Stomach smooth muscle (tissue), 2 donors: ENCODE measurements around the gene SDF4.
A peak's percentile ranks its signal among the peaks of the same experiment; 100 is the strongest.
"Not testable (repeated sequence)": the region's sequence is repeated elsewhere in the genome, so short reads cannot be mapped to it uniquely, and the experiment has no call there.

Experiments used
- H3K27ac ChIP-seq: one replicate; pipeline ENCODE4 v1.7.0; 2013; ENCODE audit warnings: mild to moderate bottlenecking, low read length, inconsistent platforms
- H3K27me3 ChIP-seq, 2 donors: one replicate each; pipeline ENCODE4 v1.7.0; 2013; ENCODE audit warnings: low read length in 2 of 2; ENCODE audit not compliant: insufficient read depth in 2 of 2, control insufficient read depth in 1 of 2
- H3K36me3 ChIP-seq, 2 donors: one replicate each; pipeline ENCODE4 v1.7.0; 2013; ENCODE audit warnings: low read length in 2 of 2; ENCODE audit not compliant: control insufficient read depth in 2 of 2, insufficient read depth in 2 of 2
- H3K4me1 ChIP-seq: one replicate; pipeline ENCODE4 v1.7.0; 2013; ENCODE audit warnings: low read length; ENCODE audit not compliant: control insufficient read depth, insufficient read depth
- H3K4me3 ChIP-seq, 2 donors: one replicate each; pipeline ENCODE4 v1.7.0; 2013; ENCODE audit warnings: low read length in 2 of 2
- H3K9ac ChIP-seq, 2 donors: one replicate each; pipeline ENCODE4 v1.7.0; 2013; ENCODE audit warnings: low read length in 2 of 2, mild to moderate bottlenecking in 1 of 2
- H3K9me3 ChIP-seq, 2 donors: one replicate each; pipeline ENCODE4 v1.7.0; 2013; ENCODE audit warnings: low read length in 2 of 2; ENCODE audit not compliant: control insufficient read depth in 2 of 2
- donor health status: healthy.
- donor health status: Pancreatic carcinoma.

Gene SDF4

GRCh38 chr1:1200876-1201810, 30.7 kb downstream of the SDF4 start:
- Histone ChIP-seq H3K36me3 (no peaks in the 10 kb centered on the region), H3K9ac (no peak overlapping the region), H3K9me3 (no peaks in the 10 kb centered on the region), H3K4me1 (peaks cover 1% of the 10 kb centered on the region), H3K27ac (no peak overlapping the region), H3K4me3 (peak overlapping the region in 1 of 2 donors; percentile 52), H3K27me3 (peaks cover 10 to 23% of the 10 kb centered on the region in 2 donors)

- Histone ChIP-seq H3K27ac (no peak overlapping the region), H3K27me3 (peaks cover 8 to 18% of the 10 kb centered on the region in 2 donors), H3K36me3 (no peaks in the 10 kb centered on the region), H3K9ac (no peak overlapping the region), H3K4me3 (no peak overlapping the region), H3K4me1 (no peaks in the 10 kb centered on the region), H3K9me3 (no peaks in the 10 kb centered on the region)
These were observed 31.6 kb downstream of the SDF4 start for GRCh38 chr1:1199961-1200875.

DNA sequence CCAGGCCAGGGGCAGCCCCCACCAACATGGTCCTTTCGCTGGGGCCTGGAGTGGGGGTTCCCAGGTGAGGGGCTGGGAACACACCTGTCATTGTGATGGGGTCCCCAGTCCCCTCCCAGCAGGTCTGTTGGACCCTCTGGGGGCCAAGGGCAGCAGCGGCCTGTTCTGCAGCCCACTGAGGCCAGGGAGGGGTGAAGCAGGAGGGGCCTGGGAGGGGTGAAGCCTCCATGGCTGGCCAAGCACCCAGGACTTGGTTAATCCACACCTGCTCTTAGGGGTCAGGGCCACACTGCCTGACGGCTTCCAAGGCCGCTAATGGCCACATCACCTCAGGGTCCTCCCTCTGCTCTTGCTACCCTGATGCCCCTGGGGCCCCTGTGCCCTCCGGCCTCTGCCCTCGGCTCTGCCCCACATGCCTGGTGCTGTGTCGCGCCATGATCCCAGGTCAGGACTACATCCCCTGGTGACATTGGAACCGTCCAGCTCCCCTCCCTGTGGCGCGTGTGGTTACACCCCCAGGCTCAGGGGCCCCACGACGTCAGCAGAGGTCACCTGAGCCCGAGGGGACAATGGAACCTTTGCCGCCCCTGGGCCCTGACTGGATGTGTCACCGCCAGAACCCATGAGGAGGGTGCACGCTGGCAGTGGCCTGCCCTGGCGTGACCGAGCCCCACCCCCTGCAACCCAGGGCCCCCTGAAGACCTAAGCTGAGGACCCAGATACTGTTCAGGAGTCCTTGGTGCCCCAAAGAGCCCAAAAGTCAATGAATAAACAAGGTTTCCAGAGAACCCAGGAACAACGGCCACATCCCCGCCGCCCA, 32.5 kb downstream of the SDF4 start:
- Histone ChIP-seq H3K27me3 (peaks cover 6 to 16% of the 10 kb centered on the region in 2 donors), H3K4me3 (no peak overlapping the region), H3K9me3 (no peaks in the 10 kb centered on the region), H3K4me1 (no peaks in the 10 kb centered on the region), H3K36me3 (no peaks in the 10 kb centered on the region), H3K27ac (no peak overlapping the region), H3K9ac (no peak overlapping the region)

DNA sequence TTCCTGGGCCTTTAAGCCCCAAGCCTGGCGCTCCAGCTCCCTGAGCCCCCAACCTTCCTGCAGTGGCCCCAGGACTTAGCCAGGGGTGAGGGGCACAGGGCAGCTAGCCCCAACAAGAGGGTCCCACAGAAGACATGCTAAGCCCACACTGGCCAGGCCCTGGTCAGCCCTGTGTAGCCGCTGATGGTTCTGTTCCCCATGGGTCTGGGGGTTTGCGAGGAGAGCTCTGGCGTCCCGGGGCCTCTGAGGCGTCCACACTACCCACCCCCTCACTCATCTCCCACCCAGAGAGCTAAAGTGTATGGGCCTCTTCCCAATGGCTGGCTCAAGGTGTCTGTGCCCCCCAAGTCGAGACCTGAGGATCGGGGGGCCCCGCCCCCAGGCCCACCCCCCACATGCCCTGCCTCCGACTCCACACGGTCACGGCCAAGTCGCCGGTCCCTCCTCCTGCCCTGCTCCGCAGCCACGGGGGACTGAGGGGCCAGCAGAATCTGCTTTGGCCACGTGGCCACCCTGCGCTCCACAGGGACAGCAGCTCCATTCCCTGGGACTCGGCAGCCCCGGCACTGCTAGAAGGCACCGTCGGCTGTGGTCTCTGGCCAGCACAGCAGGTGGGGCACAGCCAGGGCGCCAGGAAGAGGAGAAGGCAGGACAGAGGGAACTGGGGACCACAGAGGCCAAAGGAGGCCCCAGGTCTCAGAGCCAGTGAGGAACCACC, 33.2 kb downstream of the SDF4 start:
- H3K4me3 ChIP-seq: no peak overlapping the region
- no peaks in the 10 kb centered on the region for H3K9me3 ChIP-seq

DNA sequence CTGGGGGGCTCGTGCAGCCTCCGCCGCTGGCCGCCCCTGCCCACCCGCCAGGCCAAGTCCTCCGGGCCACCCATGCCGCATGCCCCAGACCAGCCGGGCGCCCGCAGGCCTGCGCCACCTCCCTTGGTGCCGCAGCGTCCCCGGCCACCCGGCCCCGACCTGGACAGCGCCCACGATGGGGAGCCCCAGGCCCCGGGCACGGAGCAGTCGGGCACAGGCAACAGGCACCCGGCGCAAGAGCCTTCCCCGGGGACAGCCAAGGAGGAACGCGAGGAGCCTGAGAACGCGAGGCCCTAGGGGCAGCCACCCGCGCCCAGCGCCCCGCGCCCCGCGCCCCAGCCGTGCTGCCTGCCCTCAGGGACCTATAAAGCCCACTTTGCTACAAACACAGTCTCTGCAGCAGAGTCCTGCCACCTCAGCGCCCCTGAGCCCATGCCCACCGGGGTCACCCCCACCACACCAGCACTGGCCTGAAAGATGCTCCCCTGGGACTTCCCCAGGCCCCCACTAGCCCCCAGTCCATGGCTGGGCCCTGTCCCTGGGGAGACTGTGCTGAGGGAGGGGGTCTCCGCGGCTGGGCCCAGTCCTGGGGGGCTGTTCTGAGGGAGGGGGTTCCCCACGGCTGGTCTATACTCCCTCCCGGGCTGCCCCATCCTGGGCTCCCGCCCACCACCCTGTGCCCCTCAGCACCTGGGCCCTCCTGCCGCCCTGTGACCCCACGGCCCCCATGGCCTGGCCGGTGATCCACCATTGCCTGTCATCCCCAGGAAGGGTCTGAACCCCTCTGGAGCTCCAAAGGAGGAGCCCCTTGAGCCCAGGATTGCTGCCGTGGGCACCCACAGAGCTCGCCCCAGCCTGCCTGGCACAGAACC, 34.0 kb downstream of the SDF4 start:
- no peak overlapping the region for H3K27ac ChIP-seq

More for the DNA sequence above, 33.2 kb downstream of the SDF4 start:
- H3K27me3 ChIP-seq: peaks cover 4 to 16% of the 10 kb centered on the region in 2 donors
- no peak overlapping the region for H3K27ac ChIP-seq
- no peak overlapping the region for H3K9ac ChIP-seq
- no peaks in the 10 kb centered on the region for H3K4me1 ChIP-seq
- no peaks in the 10 kb centered on the region for H3K36me3 ChIP-seq

DNA sequence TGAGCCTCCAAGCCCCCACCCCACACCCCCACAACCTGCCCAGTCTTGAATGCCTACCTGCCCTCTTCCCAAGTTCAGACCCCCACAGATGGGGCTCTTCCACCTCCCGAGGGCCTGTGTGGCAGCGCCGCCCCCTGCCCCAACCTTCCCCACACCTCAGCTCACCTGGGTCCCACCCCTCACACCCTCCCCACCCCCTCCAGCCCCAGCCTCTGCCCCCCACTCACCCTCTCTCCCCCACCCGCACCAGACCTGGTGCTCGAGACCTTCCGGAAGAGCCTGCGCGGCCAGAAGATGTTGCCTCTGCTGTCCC, 34.7 kb downstream of the SDF4 start:
- no peak overlapping the region for H3K27ac ChIP-seq
- no peak overlapping the region for H3K9ac ChIP-seq
- H3K9me3 ChIP-seq: no peaks in the 10 kb centered on the region
- no peaks in the 10 kb centered on the region for H3K4me1 ChIP-seq
- no peak overlapping the region for H3K4me3 ChIP-seq
- H3K36me3 ChIP-seq: no peaks in the 10 kb centered on the region
- peaks cover 4 to 13% of the 10 kb centered on the region in 2 donors for H3K27me3 ChIP-seq

More for the DNA sequence above, 34.0 kb downstream of the SDF4 start:
- Histone ChIP-seq H3K36me3 (no peaks in the 10 kb centered on the region), H3K27me3 (peaks cover 4 to 13% of the 10 kb centered on the region in 2 donors), H3K4me3 (no peak overlapping the region), H3K4me1 (no peaks in the 10 kb centered on the region), H3K9ac (no peak overlapping the region), H3K9me3 (no peaks in the 10 kb centered on the region)

- Histone ChIP-seq H3K4me3 (no peak overlapping the region), H3K9me3 (no peaks in the 10 kb centered on the region), H3K27ac (no peak overlapping the region), H3K9ac (no peak overlapping the region), H3K36me3 (no peaks in the 10 kb centered on the region), H3K27me3 (peaks cover 4 to 13% of the 10 kb centered on the region in 2 donors), H3K4me1 (no peaks in the 10 kb centered on the region)
These were observed 35.2 kb downstream of the SDF4 start for GRCh38 chr1:1196431-1197187.

- not testable (repeated sequence) for H3K9me3 ChIP-seq, H3K27ac ChIP-seq, H3K27me3 ChIP-seq, H3K4me1 ChIP-seq, H3K9ac ChIP-seq, H3K4me3 ChIP-seq, H3K36me3 ChIP-seq
These were observed 36.1 kb downstream of the SDF4 start for GRCh38 chr1:1195726-1196125.

DNA sequence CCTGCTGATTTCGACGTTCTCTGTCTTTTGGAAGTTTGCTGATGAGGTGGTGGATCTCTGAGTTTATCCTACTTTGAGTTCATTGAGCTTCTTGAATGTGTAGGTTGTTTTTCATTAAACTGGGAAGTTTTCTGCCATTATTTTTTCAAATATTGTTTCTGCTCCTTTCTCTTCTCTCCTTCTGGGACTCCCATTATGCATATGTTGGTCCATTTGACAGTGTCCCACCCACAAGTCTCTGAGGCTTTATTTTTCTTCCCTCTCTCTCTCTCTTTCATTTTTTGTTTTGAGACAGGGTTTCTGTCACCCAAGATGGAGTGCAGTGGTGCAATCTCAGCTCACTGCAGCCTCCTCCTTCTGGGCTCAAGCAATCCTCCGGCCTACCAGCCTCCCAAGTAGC, 37.1 kb downstream of the SDF4 start:
- no peaks in the 10 kb centered on the region for H3K4me1 ChIP-seq
- H3K9me3 ChIP-seq: no peaks in the 10 kb centered on the region
- no peaks in the 10 kb centered on the region for H3K36me3 ChIP-seq
- H3K9ac ChIP-seq: no peak overlapping the region
- no peak overlapping the region for H3K4me3 ChIP-seq
- no peak overlapping the region for H3K27ac ChIP-seq
- no peaks in the 10 kb centered on the region for H3K27me3 ChIP-seq
